Prostate gland (tissue), 2 donors: ENCODE results near the gene GGACT.

Source experiments
- CTCF ChIP-seq, 4 experiments: fragments of 200-600 bp in 2 of 4; fragments of 450-650 bp in 2 of 4; sonication (generic) in 2 of 4; IDR thresholded peaks; 1 replicate in 3 of 4; 2 replicates in 1 of 4; pipeline ENCODE4 v1.5.1; 2016 to 2019; ENCODE audit warnings: antibody characterized with exemption in 4 of 4, mild to moderate bottlenecking in 2 of 4, moderate library complexity in 2 of 4
- POLR2A ChIP-seq: fragments of 450-650 bp; IDR thresholded peaks from one replicate; pipeline ENCODE4 v1.6.1; 2016; ENCODE audit warnings: antibody characterized with exemption, mild to moderate bottlenecking
- POLR2AphosphoS5 ChIP-seq: sonication (generic); formaldehyde crosslinking; IDR thresholded peaks from one replicate; pipeline ENCODE4 v1.6.1; 2017; ENCODE audit warnings: antibody characterized with exemption

GRCh38 chr13:100523981-100524386, 64.6 kb downstream of the GGACT start:
- TF ChIP-seq CTCF (IDR thresholded peaks at IDR 0.05), result no peak
- no peak for TF ChIP-seq POLR2A
- no peak for TF ChIP-seq POLR2AphosphoS5
